Esophagus muscularis mucosa (tissue), 4 donors: ENCODE results near the gene ATP5PB. TPM values are rescaled to one million over a fixed set of nuclear protein-coding genes. Genes with fewer than 3 reads are reported as not detected.

ENCODE experiments used
- DNase-seq: peaks from one replicate; pipeline ENCODE4 v3.0.0-alpha.2; 2017; ENCODE audit errors: extremely low spot score
- H3K27ac ChIP-seq, 4 donors: fragments of 200-600 bp; sonication (generic); replicated peaks in 1 of 4; 1 replicate in 3 of 4; 2 replicates in 1 of 4; pipeline ENCODE4 v1.5.1; 2016 to 2019; ENCODE audit warnings: mild to moderate bottlenecking in 1 of 4
- H3K27me3 ChIP-seq, 4 donors: fragments of 200-600 bp; sonication (generic); one replicate each; pipeline versions ENCODE4 v1.5.1 to v1.6.0; 2016 to 2019
- H3K36me3 ChIP-seq, 4 donors: fragments of 200-600 bp; sonication (generic); one replicate each; pipeline ENCODE4 v1.5.1; 2016 to 2019
- H3K4me1 ChIP-seq, 4 donors: fragments of 200-600 bp; sonication (generic); one replicate each; pipeline ENCODE4 v1.5.1; 2016 to 2019
- H3K4me3 ChIP-seq, 4 donors: fragments of 200-600 bp; sonication (generic); 1 replicate in 2 of 4; 2 replicates in 2 of 4; pipeline ENCODE4 v1.5.1; 2016 to 2019; ENCODE audit warnings: mild to moderate bottlenecking in 4 of 4, moderate library complexity in 1 of 4
- H3K9me3 ChIP-seq, 4 donors: fragments of 200-600 bp; sonication (generic); 1 replicate in 3 of 4; 2 replicates in 1 of 4; pipeline ENCODE4 v1.5.1; 2016 to 2019
- EP300 ChIP-seq: sonication (generic); formaldehyde crosslinking; IDR thresholded peaks from one replicate; pipeline ENCODE4 v1.6.1; 2017; ENCODE audit warnings: antibody characterized with exemption
- POLR2A ChIP-seq: fragments of 450-650 bp; IDR thresholded peaks from one replicate; pipeline ENCODE4 v1.6.1; 2017; ENCODE audit warnings: antibody characterized with exemption, moderate library complexity, mild to moderate bottlenecking, low read depth
- POLR2AphosphoS5 ChIP-seq, 2 donors: sonication (generic); formaldehyde crosslinking; IDR thresholded peaks; one replicate each; pipeline ENCODE4 v1.6.1; 2017; ENCODE audit warnings: antibody characterized with exemption in 2 of 2
- whole genome bisulfite sequencing: methylation state at CpG from one replicate; pipeline ENCODE4 v1.1.5; 2018; 5-methylcytosine and 5-hydroxymethylcytosine counted together
- intact Hi-C: fragments of 100-400 bp; cut with DNase I; formaldehyde crosslinking; loops from one replicate; pipeline ENCODE4 v1.15.1; 2023
- total RNA-seq, 4 donors: library from RNA; depleted of rRNA; stranded (reverse); fragments of >200 nt; gene quantifications; one replicate each; pipeline versions ENCODE4 v1.1.0 to v1.2.1, GENCODE V29; 2016
- TF ChIP-seq, protein P1 (sequence below), 3 experiments: fragments of 200-600 bp in 2 of 3; fragments of 450-650 bp in 1 of 3; sonication (generic) in 2 of 3; IDR thresholded peaks; one replicate each; pipeline ENCODE4 v1.5.1; 2017 to 2019; ENCODE audit warnings: antibody characterized with exemption in 3 of 3, mild to moderate bottlenecking in 2 of 3, moderate library complexity in 1 of 3

The ATP5PB gene
- total RNA-seq, 4 donors from 2014 or later: 177 to 203 (median 192) TPM

DNA sequence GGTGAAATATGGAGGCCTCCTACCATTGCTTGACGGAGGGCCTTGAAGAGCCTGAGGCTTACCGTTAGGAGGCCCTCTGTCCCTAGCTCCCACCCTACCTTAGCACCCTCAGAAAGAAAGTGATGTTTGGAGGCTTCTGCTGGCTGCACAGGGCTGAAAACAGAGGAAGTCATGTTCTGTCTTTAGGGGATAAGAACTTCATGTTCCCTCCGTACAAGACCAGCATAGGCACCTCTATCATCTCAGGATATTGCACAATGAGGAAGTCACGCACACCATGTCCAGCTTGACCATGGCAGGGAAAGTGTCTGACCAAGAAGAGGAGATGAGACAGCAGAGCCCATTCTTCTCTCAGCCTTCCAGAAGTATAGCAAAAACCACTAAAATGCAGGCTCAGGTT, 40.3 kb downstream of the ATP5PB start:
- TF ChIP-seq EP300 (peak; percentile 69), POLR2A (no peak), POLR2AphosphoS5 (IDR thresholded peaks at IDR 0.05) (peak in 1 of 2 donors; percentile 57)
- TF ChIP-seq, protein P1, sequence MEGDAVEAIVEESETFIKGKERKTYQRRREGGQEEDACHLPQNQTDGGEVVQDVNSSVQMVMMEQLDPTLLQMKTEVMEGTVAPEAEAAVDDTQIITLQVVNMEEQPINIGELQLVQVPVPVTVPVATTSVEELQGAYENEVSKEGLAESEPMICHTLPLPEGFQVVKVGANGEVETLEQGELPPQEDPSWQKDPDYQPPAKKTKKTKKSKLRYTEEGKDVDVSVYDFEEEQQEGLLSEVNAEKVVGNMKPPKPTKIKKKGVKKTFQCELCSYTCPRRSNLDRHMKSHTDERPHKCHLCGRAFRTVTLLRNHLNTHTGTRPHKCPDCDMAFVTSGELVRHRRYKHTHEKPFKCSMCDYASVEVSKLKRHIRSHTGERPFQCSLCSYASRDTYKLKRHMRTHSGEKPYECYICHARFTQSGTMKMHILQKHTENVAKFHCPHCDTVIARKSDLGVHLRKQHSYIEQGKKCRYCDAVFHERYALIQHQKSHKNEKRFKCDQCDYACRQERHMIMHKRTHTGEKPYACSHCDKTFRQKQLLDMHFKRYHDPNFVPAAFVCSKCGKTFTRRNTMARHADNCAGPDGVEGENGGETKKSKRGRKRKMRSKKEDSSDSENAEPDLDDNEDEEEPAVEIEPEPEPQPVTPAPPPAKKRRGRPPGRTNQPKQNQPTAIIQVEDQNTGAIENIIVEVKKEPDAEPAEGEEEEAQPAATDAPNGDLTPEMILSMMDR (IDR thresholded peaks at IDR 0.05): no peak
- H3K27me3 ChIP-seq: no peaks in the 10 kb centered on the region
- peaks cover 0 to 4% (median 0%) of the 10 kb centered on the region in 4 donors for H3K4me1 ChIP-seq
- intact Hi-C loops: no loop called here
- H3K9me3 ChIP-seq: no peaks in the 10 kb centered on the region
- peak overlapping the region in 3 of 4 donors; percentile 16 to 61 (median 41) for H3K27ac ChIP-seq
- H3K36me3 ChIP-seq: no peaks in the 10 kb centered on the region
- WGBS: 81% methylated on average over 4 of the region's 4 CpGs
- no peak overlapping the region for H3K4me3 ChIP-seq
- DNase-seq: no peak

GRCh38 chr1:111490220-111490619, 41.0 kb downstream of the ATP5PB start:
- DNase-seq: no peak
- WGBS: 87% methylated on average over 4 of the region's 4 CpGs
- peak overlapping the region in 3 of 4 donors; percentile 27 to 42 (median 37) for H3K27ac ChIP-seq
- H3K4me1 ChIP-seq: no peaks in the 10 kb centered on the region
- H3K9me3 ChIP-seq: no peaks in the 10 kb centered on the region
- TF ChIP-seq POLR2AphosphoS5 (IDR thresholded peaks at IDR 0.05): no peak
- TF ChIP-seq, protein P1 (IDR thresholded peaks at IDR 0.05): no peak
- TF ChIP-seq POLR2A: no peak
- TF ChIP-seq EP300: no peak
- no peaks in the 10 kb centered on the region for H3K36me3 ChIP-seq
- no peaks in the 10 kb centered on the region for H3K27me3 ChIP-seq
- no peak overlapping the region for H3K4me3 ChIP-seq
- intact Hi-C loops: no loop called here

DNA sequence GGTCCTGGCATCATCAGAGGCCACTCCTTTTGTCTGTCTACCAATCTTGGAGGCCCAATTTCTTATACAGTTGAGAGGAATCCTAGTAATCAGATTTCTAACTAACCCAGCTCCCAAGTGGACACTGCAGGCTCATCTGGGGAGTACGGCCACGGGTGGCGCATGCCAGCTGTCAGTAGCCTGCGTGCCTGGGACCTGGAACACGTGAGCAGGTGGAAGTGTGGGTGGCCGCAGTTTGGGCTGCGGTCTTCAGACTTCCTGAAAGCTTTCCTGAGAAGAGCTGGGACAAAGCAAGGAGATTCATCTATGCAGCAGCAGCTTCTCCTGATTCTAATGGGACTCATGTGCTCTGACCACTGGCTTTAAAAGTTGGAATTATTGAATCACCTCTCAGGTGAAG, 41.8 kb downstream of the ATP5PB start:
- intact Hi-C loops: no loop called here
- no peak for DNase-seq
- TF ChIP-seq EP300 (no peak), POLR2A (no peak), POLR2AphosphoS5 (IDR thresholded peaks at IDR 0.05) (no peak)
- TF ChIP-seq, protein P1 (IDR thresholded peaks at IDR 0.05): no peak
- H3K4me3 ChIP-seq: no peak overlapping the region
- H3K27ac ChIP-seq: peak overlapping the region in 1 of 4 donors; percentile 37
- no peaks in the 10 kb centered on the region for H3K27me3 ChIP-seq
- WGBS: 93% methylated on average over 4 of the region's 7 CpGs
- H3K36me3 ChIP-seq: no peaks in the 10 kb centered on the region
- H3K4me1 ChIP-seq: no peaks in the 10 kb centered on the region
- H3K9me3 ChIP-seq: no peaks in the 10 kb centered on the region

DNA sequence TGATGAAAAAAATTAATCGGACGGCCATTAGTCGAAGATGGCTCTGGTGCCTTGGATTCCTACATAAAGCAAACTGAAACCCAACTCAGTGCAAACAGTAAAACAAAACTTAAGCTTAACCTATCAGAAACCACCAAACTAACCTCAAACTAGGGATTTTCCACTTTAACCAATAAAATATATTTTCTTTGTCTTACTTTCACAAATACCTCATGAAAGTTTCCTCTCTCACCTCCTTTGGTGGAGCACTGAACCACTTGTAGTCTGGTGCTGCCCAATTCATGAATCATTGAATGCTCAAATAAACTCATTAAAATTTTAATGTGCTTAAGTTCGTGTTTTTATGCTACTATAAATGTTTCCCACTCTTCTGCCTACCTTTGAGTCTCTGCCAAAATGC, 47.1 kb downstream of the ATP5PB start:
- intact Hi-C loops: no loop called here

More for the DNA sequence above, 47.1 kb downstream of the ATP5PB start:
- TF ChIP-seq POLR2A: no peak
- TF ChIP-seq POLR2AphosphoS5 (IDR thresholded peaks at IDR 0.05): no peak
- TF ChIP-seq, protein P1 (IDR thresholded peaks at IDR 0.05): no peak
- TF ChIP-seq EP300: no peak
- WGBS: 86% methylated on average over 4 of the region's 4 CpGs
- Histone ChIP-seq H3K27me3 (no peaks in the 10 kb centered on the region), H3K27ac (no peak overlapping the region), H3K4me3 (no peak overlapping the region), H3K4me1 (no peaks in the 10 kb centered on the region), H3K9me3 (no peaks in the 10 kb centered on the region), H3K36me3 (no peaks in the 10 kb centered on the region)
- DNase-seq: no peak
